Cerebellar cortex (tissue), 1 donor: Measurements from ENCODE around the gene ABLIM3.

Source experiments
- DNase-seq: peaks from one replicate; pipeline ENCODE4 v3.0.0-alpha.2; 2015; ENCODE audit warnings: low spot score

ABLIM3 gene

GRCh38 chr5:149157330-149157729 is 16.0 kb downstream of the ABLIM3 start:
- no peak for DNase-seq

- DNase-seq, result no peak
These were observed 19.0 kb downstream of the ABLIM3 start for GRCh38 chr5:149160291-149160787.

- peak; percentile 93 for DNase-seq
These were observed 19.9 kb downstream of the ABLIM3 start for GRCh38 chr5:149161026-149161687.

GRCh38 chr5:149161850-149162249 is 20.6 kb downstream of the ABLIM3 start:
- DNase-seq, result no peak

- peak; percentile 87 for DNase-seq
These were observed 21.2 kb downstream of the ABLIM3 start for GRCh38 chr5:149162401-149163084.

- no peak for DNase-seq
These were observed 23.4 kb downstream of the ABLIM3 start for GRCh38 chr5:149164731-149165130.

- DNase-seq, result peak; percentile 89
These were observed 24.8 kb downstream of the ABLIM3 start for GRCh38 chr5:149166128-149166527.

GRCh38 chr5:149166591-149167100 is 25.4 kb downstream of the ABLIM3 start:
- no peak for DNase-seq

GRCh38 chr5:149168276-149168906 is 27.1 kb downstream of the ABLIM3 start:
- peak; percentile 84 for DNase-seq

GRCh38 chr5:149170299-149170698 is 29.0 kb downstream of the ABLIM3 start:
- DNase-seq, result peak; percentile 90

GRCh38 chr5:149172261-149172660 is 31.0 kb downstream of the ABLIM3 start:
- DNase-seq, result no peak

GRCh38 chr5:149172709-149173505 is 31.6 kb downstream of the ABLIM3 start:
- DNase-seq, result no peak

- no peak for DNase-seq
These were observed 33.5 kb downstream of the ABLIM3 start for GRCh38 chr5:149174847-149175234.

- DNase-seq, result peak; percentile 85
These were observed 34.2 kb downstream of the ABLIM3 start for GRCh38 chr5:149175346-149176105.

GRCh38 chr5:149177339-149177843 is 36.1 kb downstream of the ABLIM3 start:
- no peak for DNase-seq

- DNase-seq, result peak; percentile 75
These were observed 36.7 kb downstream of the ABLIM3 start for GRCh38 chr5:149177911-149178565.

- no peak for DNase-seq
These were observed 40.4 kb downstream of the ABLIM3 start for GRCh38 chr5:149181732-149182131.

- no peak for DNase-seq
These were observed 40.9 kb downstream of the ABLIM3 start for GRCh38 chr5:149182241-149182640.

- DNase-seq, result no peak
These were observed 43.8 kb downstream of the ABLIM3 start for GRCh38 chr5:149185067-149185466.

- DNase-seq, result no peak
These were observed 45.2 kb downstream of the ABLIM3 start for GRCh38 chr5:149186506-149186905.
